ENCODE data around the gene LRRFIP1.

GRCh38 chr2:237723602-237724001, 96.2 kb downstream of the LRRFIP1 start:
- TF ChIP-seq ZBTB20 (CRISPR knock-in tag; IDR thresholded peaks at IDR 0.05; ENCODE audit: borderline replicate concordance, low read depth) (no peak), FOSL1 (CRISPR knock-in tag; IDR thresholded peaks at IDR 0.05; ENCODE audit: borderline replicate concordance) (no peak), TGIF2 (CRISPR knock-in tag; IDR thresholded peaks at IDR 0.05) (peak; percentile 88; the same call in 1 of the 2 replicates)

Measured in HepG2 (cell line).